ENCODE measurements around the gene LSAMP.

Gene LSAMP

DNA sequence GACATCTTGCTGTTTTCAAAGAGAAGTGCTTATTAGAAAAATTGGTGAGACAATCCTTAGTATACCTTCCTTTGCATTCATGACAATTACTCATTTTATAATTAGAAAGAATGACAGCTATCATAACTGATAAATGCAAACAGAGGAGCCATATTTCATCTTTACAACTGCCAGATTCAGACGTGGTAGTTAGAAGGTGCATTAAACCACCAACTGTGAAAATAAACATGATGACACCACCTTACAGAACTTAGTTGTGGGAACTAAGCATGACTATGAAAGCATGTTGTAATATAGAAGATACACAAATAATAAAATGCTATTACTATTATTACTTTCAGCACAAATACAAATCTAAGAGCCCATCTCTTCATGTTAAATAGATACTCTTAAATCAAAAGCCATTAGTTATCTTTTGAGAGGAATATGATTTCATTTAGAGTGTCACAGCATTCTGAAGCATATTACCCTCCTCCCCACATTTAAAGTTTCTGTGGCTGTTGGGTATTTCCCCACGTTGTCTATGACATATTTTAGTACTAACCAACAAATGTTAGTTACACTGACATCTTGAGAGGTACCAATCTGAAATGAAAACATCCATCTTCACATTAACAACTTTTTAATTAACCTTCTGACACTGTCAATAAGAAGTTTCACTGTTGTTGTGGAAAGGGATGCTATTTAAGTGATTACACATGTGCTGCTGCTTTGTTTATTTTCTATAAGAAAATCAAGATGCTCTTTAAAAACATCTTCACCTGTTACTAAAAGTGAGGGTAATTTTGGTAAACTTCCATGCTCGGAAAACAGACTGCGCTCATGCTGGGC is 163.8 kb downstream of the LSAMP start:
- DNase-seq, result no peak

DNA sequence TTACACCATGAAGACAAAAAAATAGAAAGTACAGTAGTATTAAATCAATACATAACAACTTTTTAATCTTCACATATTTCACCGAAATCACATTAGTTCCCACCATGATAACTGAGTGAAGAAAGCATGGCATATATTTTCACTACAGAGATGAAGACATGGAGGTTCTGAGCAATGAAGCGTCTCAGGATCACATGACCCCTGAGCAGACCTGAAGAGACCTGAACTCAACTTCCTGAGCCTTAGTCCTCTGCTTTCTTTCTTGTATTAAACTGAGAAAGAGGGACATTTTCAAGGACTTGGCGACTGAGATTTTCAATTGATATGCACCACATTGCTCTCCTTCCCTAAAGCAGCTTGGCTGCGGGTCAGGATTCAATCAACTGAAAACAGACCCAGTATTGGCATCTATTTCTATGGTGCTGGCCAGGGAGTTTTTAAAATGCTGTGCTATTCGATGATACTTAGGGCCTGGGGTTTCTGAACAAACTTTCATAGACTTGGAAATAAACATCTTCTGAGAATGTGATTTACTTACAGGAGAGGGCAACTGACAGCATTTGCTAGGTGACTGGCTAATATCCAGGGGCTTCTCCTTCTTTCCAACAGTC is 165.1 kb downstream of the LSAMP start:
- no peak for DNase-seq

DNA sequence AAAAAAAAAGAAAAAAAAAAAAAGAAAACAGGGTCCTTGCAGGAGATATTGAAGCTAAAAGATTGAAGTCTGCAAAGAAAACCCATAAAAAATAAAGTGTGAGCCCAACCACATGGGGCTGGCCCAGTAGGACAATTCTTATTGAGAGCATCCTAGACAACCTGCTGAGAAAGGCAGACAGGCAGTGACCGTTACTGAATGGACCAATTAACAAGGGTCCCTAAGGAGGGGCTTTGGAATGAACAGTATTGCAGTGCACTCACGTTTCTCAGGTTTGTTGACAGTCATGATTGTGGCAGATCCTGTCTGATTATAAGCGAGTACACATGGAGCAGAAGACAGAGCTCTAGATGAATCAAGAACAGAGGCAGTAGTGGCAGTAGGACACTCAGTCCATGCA is 168.6 kb downstream of the LSAMP start:
- no peak for DNase-seq

DNA sequence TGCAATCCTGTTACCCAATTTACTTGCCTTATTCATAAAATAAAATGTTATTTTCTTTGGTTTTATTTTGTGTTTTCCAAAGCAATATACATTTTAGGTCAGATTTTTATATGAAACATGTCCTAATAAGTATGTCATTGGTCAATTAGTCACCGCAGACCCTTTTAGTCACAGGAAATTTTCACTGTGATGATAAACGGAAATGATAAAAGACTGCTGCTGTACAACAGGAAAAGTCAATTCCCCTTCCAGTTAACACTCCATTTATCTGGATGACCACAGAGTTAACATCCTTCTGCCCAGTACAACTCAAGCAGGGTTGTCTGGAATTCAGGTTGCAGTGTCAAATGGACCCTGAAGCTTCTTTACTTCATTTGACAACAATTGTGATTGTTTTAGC is 175.2 kb downstream of the LSAMP start:
- DNase-seq, result no peak

DNA sequence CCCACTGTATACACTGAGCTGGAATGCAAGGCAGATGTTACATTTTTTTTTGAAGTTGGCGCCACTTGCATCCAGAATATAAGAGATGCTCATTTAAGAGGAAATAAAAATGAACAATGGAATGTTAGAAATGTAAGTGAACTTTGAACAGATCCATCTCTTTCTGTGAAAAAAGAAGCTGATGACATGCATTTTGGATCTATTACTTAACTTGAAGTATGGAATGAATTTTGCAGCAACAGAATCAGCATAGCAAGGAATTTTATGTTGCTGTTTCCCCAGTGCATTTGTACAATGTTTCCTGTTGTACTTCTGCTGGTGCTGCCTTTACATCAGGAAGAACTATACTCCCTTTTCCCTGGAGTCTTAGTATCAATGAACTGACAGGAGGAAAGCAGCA is 178.2 kb downstream of the LSAMP start:
- DNase-seq, result no peak

DNA sequence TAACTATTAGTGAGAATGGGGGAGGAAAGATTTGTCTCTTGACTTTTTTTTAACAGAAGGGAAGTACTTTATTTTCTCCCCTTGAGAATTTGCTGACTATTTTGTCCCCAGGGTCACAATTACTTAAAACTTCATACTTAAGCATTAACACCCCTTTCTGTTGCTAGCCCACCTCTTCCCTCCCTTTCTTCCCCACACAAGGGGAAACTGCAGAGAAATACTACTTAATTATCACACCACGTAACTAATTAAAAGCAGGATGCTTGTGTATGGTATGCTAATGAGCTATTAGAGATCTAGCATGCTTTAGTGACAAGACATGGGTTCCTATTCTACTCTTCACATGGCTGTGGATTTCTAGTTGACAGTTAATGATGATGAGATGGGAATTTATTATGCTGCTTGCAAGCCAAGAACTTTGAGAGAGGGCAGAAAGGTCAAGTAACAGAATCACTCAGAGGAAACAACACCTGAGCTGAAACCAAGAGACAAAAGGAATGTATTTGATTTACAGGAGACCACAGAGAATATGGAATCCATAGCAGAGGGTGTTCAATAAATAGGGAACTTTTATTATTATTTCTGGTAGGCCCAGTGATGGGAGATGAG is 179.2 kb downstream of the LSAMP start:
- no peak for DNase-seq

DNA sequence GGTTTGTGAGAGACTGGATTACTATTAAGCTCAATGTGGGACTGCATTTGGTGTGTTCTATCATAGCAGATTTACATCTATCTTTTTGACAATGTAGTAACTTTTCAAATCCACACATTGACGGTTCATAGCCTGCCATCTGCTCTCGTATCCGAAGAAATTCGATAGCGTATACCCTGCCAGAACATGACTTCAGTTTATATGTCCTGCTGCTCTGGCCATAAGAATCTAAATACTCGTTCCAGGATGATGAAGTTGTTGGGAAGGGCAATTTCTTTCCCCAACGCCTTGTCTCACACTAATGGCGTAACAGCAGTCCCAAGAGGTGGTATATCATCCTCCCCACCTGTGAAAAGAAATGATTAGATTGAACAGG is 180.0 kb downstream of the LSAMP start:
- DNase-seq, result no peak

DNA sequence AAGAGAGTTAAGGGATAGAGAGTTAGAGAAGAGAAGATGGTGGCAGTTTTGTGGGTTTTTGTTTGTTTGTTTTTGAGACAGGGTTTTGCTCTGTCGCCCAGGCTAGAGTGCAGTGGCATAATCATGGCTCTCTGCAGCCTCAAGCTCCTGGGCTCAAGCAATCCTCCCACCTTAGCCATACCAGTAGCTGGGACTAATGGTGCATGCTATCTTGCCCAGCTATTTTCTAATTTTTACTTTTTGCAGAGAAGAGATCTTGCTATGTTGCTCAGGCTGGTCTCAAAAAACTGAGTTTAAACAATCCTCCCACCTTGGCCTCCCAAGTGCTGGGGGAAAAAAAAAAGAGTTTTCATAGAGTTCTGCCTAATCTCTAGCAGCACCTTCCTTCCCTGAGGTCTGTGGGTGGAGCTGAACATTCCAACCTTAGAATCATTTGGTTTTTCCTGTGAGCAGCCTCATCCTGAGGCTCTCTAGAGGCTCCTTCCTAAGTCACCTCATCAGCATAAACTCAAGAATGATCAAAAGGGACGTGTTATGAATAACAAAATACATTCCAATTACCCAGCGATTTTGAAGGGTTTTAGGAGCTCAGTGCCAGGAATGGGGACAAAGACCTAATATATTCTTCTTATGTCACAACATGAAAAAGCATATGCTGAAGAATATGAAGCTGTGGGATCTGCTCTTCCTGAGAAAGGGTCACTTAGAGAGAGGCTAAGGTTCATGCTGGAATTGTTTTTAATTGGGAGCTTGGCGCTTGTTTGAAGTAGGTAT is 180.6 kb downstream of the LSAMP start:
- no peak for DNase-seq

DNA sequence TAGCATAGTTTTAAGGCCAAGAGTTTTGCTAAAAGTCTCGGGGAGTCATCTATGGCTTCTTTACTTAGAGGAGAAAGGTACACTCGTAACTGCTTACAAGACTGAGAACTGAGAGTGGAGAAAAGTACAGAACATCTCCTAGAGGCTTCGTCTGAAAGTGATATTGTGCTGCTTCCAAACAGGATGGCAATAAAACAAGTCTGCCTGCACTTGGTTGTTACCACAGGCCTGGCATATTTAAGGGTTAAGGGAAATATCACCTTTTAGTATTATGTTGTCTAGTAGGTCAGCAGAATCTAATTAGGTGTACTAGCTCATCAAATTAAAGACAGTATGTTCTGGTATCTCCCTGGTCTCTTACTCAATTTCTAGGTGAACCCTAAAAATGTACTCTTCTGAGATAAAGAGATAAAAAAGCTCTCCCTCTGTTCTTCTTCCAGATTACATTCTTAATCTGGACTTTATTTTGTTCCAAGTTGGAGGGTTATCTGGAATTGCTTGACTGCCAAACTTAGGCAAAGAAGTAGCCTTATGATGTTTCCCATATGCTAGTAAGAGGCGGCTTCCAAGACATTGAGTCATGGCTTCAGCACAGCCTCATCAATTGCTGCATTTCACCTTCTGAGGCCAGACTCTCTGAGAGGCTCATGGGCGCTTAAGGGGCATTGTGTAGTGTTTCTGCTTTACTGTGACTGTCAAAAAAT is 181.3 kb downstream of the LSAMP start:
- DNase-seq, result no peak

DNA sequence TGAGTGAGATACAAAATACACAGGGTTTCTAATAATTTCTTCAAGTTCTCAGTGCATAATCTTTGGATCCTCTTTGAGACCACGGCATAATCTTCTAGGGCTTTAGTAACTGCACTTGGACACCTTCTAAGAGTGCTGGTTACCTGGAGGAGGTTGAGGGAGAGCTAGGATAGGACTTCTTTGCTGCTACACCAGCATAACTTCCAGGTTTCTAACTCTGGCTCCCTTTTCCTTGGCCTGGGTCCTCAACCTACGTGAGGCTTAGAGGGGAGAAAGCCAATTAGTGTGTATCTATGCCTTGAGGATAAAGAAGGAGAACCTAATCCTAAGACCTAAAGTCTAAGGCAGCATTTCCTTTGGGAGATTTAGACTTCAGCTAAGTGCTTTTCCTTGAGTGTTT is 184.8 kb downstream of the LSAMP start:
- no peak for DNase-seq

DNA sequence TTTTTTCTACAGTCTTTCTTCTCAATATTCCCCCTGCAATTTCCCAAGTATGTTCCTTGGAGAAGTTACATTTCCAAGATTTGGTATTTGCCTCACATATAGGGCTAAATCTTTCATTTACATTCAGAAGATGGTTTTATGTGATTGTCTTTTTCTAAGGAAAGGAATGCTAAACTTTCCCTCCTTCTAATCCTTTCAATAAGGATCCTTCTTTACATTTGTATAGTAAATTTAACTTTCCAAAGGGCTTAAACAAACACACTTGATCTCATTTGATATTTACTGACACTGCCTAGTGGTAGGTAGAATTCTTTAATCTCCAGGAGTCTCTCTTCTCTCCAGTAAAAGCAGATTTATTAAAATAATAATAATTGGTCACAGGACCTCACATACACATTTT is 185.3 kb downstream of the LSAMP start:
- DNase-seq, result no peak

DNA sequence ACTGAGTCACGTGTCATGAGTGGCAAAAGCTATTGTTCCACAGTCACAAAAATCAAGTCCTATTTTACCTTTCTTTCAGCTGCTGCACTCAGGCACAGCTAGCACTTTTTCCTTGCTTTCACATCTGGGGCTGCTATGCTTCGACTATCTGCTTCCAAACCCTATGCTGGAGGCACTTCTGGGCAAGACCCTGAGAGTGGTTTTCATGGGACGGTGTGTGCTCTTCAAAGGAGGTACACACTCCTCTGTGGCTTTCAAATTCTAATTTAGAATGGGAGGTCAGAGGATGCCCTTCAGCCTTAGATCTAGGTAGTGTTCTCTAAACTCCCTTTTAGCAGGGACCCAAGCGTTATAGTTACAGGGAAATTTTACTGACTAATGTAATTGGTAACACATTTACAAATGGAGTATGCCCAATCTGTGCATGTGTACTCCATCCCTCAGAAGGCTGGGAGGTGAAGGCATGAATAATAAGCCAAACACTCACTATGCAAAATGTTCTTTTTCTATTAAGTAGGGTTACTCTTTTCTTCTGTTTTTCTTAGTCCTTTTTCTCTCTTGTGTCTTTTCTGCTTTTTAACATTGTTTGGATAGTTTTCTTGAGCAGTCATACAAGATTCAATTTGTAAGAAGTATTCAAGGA is 188.3 kb downstream of the LSAMP start:
- no peak for DNase-seq

DNA sequence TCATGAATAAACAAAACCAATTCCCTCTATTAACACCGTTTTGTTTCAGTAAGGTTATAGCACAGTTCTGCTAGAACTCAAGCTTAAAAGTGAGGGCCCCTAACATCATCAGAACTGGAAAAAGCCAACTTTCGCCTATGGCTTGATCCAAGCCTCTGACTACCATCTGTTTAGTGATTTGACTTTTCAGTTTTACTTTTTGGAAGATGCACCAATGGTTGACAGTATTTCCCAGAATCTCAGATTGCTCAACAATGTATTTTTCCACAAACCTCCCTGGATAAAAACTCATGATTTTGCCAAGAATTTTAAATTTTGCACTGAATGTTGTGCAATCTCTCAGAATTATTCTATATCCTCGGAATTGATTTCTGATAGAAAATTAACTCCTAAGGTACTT is 190.7 kb downstream of the LSAMP start:
- DNase-seq, result no peak

DNA sequence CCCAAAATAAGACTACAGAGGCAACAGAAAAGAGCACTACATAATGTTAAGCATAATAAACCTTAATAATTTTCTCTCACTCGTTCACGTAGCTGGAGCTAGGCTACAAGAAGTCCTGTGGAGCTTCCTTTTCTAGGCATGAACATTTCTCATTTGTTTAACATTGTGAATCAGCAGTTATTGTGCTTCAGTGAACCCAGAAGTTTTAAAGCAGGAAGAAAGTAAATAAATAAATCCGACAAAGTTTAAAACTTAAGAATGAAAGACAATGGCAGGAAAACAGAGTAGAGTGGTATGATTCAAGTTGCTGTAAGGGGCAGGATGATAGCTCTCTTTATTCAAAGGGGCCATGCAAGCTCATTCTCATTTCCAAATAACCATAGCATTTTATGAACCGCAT is 191.8 kb downstream of the LSAMP start:
- no peak for DNase-seq

DNA sequence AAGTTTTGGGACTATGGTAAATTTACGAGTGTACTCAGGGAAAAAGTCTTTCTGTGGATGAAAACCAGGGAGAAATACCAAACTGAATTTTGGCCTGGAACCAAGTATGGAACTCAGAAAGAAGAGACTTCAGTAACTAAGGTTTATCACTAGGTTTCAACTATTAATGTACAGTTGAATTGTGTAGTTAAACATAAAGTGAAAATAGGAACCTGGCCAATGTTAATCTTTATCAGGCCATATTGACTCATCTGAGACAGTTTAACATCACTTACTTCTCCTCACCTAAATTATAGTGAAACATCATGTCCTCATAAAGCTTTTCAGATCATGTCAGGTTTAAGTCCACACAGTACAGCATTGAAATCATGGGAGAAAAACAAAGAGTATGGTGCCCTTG is 197.7 kb downstream of the LSAMP start:
- DNase-seq, result no peak

DNA sequence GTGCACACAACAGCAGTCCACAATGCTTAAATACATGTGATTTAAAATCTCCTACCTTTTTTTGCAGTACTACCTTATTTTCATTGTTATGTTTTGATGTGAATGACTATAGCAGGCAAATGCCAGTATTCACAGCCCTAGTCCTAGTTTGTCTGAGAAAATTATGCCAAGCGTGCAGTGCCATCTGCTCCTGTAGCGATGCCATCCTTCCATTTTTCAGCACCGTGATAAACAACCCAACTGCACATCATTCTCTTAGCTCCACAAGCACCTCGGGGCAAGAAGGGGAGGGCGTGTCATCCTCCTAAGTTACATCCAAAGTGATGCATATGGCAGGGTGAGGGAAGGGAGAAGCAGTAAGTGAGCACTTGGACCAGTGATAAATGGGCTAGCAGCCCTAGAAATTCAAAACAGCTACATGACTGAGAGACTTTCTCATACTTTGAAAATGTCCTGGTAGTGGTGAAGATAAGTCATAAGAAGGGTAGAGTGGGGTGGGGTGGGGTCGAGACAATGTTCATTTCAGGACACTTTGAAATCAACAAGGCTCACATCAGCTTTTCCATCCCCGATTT is 198.8 kb downstream of the LSAMP start:
- DNase-seq, result no peak

DNA sequence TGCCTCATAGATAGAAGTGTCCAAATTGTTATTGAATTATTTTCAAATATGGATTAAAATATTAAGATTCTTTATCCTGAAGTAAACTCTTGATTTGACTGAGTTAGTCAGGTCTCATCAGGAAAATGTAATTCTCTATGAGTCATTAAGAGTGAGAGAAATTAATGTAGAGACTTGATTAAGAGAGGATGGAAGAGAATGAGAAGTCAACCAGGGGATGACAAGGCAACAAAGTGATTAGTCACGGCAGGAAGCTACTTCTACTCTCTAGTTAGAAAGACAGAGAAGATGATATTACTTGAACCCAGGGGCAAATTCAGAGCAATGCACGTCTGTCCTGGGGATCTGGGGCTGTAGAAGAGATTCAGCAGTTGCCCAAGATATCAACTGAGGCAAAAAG is 202.5 kb downstream of the LSAMP start:
- DNase-seq, result no peak

DNA sequence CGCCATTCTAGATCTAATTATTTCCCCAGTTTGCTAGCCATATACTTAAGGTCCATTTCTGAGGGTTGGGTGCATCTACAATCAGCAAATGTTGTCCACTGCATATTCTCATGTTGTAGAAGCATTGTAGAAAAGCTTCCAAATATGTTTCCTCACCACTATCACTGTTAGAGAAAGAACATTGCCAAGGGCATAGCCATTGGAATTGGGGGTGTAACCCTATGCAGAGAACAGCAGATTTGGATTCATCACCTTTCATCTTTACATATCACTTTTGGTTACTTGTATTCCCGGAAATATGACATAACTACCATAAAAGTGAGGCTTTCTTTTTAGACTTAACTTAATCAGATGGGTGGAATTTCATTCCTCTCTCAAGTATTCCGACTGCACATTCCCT is 203.6 kb downstream of the LSAMP start:
- no peak for DNase-seq

DNA sequence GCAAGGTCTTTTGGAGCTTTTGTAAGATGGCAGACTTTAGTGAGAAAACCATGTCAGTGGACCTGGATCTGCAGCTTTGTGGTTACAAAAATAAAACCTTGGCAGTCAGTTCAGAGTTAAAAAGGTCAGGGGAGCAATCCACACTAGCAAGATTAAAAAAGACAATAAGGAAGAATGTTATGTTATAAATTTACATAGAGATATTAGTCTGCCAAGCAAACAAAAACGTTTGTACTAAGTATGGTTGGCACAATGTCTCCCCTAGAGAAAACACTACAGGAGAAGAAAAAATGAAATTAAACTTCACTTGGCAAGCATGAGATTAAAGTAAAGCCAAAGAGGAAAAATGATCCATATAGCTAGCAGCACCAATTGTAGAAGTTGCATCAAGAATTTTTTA is 205.0 kb downstream of the LSAMP start:
- no peak for DNase-seq

DNA sequence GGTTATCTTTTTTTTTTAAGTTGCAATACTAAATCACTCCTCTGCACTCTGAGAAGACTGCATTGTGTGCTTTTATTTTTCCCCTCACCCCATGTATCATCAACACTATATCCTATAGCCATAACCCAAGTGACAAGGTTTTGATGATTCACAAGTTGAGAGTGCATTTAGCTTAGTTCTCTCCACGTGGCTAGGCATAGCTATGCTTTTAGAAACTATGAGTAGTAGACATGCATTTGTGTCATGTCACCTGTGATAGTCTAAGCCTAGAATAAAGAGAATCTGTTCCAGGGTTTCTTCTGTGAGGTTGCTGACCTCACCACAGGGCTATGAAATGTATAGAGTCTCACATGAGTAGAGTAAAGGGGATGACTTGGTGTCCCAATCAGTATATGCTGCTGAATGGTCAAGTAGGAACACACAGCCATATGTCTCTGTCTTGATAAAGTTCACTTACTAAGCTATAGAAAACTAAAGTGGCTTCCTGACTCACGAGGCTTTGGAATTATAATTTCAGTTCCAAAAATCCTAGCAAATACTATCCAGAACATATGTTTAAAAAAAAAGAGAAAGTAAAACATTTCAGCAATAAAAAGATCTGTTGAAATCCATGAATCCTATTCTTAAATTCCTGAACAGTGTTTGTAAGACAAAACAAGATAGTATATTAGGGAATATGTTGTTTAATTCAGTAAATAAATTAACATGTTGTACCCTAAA is 206.3 kb downstream of the LSAMP start:
- no peak for DNase-seq

DNA sequence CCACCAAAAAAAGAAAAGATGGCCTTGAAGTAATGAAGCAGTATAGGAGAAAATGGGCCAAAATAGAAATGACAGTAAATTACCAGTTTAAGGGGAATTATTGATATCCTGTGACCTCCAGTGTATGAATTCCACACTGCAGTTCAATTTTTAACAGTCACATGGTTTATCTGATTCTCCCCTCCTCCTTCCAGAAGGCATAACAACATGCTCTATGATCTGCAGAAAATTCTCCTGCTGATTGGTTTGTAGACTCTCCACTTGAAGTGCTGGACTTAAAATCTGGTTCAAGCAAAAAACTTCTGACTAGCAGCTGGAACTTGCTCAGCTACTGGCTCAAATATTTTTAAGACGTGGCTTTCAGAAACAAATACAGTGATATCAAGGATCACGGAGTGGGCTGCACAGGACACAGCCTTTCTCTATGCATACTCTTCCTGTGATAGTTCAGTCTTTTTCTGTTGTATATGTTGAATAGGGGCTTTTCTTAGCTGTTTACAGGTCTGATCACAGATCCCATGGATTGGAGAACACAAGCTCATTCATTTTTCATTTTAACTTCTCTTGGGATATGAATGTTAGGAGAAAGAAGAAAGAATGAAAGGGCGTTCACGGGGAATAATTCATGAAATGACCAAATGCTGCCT is 211.5 kb downstream of the LSAMP start:
- DNase-seq, result no peak

Measured in T1000 (cell line).